Choroid plexus epithelial cell (primary cell): Measurements from ENCODE around the gene RNASE12.

ENCODE experiments used
- DNase-seq: peaks from one replicate; pipeline ENCODE4 v3.0.0-alpha.2; 2010; ENCODE audit warnings: low read depth
- H3K4me3 ChIP-seq: 2 replicates; pipeline ENCODE4 v1.5.1; 2011; ENCODE audit warnings: low read depth, mild to moderate bottlenecking, control low read depth, low read length, moderate library complexity
- TF ChIP-seq, protein P1 (sequence below): conservative IDR thresholded peaks from 2 replicates; pipeline ENCODE4 v1.5.1; 2011; ENCODE audit warnings: low read depth, mild to moderate bottlenecking, control low read depth, inconsistent platforms, low read length, moderate library complexity

Gene RNASE12

GRCh38 chr14:20592574-20592973 lies 1.4 kb upstream of the RNASE12 start:
- TF ChIP-seq, protein P1, sequence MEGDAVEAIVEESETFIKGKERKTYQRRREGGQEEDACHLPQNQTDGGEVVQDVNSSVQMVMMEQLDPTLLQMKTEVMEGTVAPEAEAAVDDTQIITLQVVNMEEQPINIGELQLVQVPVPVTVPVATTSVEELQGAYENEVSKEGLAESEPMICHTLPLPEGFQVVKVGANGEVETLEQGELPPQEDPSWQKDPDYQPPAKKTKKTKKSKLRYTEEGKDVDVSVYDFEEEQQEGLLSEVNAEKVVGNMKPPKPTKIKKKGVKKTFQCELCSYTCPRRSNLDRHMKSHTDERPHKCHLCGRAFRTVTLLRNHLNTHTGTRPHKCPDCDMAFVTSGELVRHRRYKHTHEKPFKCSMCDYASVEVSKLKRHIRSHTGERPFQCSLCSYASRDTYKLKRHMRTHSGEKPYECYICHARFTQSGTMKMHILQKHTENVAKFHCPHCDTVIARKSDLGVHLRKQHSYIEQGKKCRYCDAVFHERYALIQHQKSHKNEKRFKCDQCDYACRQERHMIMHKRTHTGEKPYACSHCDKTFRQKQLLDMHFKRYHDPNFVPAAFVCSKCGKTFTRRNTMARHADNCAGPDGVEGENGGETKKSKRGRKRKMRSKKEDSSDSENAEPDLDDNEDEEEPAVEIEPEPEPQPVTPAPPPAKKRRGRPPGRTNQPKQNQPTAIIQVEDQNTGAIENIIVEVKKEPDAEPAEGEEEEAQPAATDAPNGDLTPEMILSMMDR: no peak
- H3K4me3 ChIP-seq: no peak overlapping the region
- DNase-seq: no peak

- no peak within 1 kb of the TSS for H3K4me3 ChIP-seq
- TF ChIP-seq, protein P1: no peak
- no peak for DNase-seq
These were observed 3.6 kb downstream of the RNASE12 start, which contains the start of gene RNASE11 for GRCh38 chr14:20587489-20588154. RNASE11 (minus strand) TSS chr14:20588001.

GRCh38 chr14:20583908-20584307 lies 7.3 kb downstream of the RNASE12 start:
- TF ChIP-seq, protein P1: no peak
- H3K4me3 ChIP-seq: no peak overlapping the region
- DNase-seq: no peak

DNA sequence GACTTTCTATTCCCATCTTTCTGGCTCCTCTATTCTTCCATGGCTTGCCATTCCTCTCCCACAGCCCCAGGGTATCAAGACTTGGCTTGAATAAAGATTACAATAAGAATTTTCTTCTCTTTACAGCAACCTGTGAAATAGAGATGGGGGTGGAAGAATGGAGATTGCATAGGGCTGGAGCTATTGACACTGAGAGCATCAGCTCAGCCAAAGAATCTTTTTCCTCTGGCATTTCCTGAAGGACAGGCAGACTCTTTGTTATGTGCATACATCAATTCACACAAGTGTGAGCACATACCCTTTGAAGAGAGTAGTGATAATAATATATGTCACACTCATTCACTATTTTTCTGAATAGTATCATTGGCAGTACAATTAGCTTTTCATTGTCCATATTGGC lies 8.0 kb downstream of the RNASE12 start:
- TF ChIP-seq, protein P1: no peak
- DNase-seq: no peak
- no peak overlapping the region for H3K4me3 ChIP-seq

DNA sequence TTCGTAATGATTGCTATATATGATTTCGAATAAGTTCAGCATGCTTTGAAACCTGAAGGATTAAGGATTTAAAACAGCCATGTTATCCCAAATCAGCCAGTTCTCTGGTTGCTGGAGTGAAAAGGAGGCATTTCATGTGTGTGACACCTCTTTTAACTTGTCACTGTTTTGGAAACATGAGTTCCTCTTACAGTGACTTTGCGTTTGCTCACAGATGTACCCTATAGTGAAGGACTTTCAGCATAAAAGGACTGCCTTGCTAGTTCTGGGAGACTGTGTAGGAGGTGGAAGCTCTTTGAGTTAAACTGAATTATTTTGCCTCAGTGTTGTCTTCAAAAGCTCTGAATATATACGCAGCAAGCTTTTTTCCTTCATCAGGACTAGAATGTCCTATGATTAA lies 10.9 kb downstream of the RNASE12 start:
- TF ChIP-seq, protein P1: no peak
- DNase-seq: no peak
- H3K4me3 ChIP-seq: no peak overlapping the region

GRCh38 chr14:20578784-20579502 lies 12.2 kb downstream of the RNASE12 start:
- TF ChIP-seq, protein P1: no peak
- no peak overlapping the region for H3K4me3 ChIP-seq
- DNase-seq: no peak
